Liver (tissue), 9 donors: Measurements from ENCODE around the gene ARCN1. TPM values are rescaled to one million over a fixed set of nuclear protein-coding genes. Genes with fewer than 3 reads are reported as not detected.

Experiments
- DNase-seq: peaks from one replicate; pipeline ENCODE4 v3.0.0-alpha.2; 2017; ENCODE audit warnings: low spot score
- H3K27ac ChIP-seq, 2 donors: one replicate each; pipeline ENCODE4 v1.7.0; 2013; ENCODE audit warnings: inconsistent platforms in 2 of 2, low read length in 2 of 2, control low read depth in 1 of 2, low read depth in 1 of 2, mild to moderate bottlenecking in 1 of 2
- H3K27me3 ChIP-seq, 4 donors: one replicate each; pipeline versions ENCODE4 v1.6.1 to v1.7.0; 2013; ENCODE audit warnings: low read length in 3 of 4, inconsistent platforms in 1 of 4, mild to moderate bottlenecking in 1 of 4, moderate library complexity in 1 of 4; ENCODE audit not compliant: control insufficient read depth in 4 of 4, insufficient read depth in 4 of 4
- H3K36me3 ChIP-seq, 4 donors: one replicate each; pipeline versions ENCODE4 v1.6.1 to v1.7.0; 2013; ENCODE audit warnings: low read length in 3 of 4, mild to moderate bottlenecking in 3 of 4, low read depth in 1 of 4, moderate library complexity in 1 of 4; ENCODE audit not compliant: control insufficient read depth in 4 of 4, insufficient read depth in 3 of 4
- H3K4me1 ChIP-seq, 4 donors: one replicate each; pipeline versions ENCODE4 v1.6.1 to v1.7.0; 2013; ENCODE audit warnings: low read length in 3 of 4, mild to moderate bottlenecking in 3 of 4, moderate library complexity in 1 of 4; ENCODE audit not compliant: control insufficient read depth in 4 of 4, insufficient read depth in 4 of 4
- H3K4me3 ChIP-seq, 3 donors: one replicate each; pipeline versions ENCODE4 v1.6.1 to v1.7.0; 2013; ENCODE audit warnings: low read length in 3 of 3, control low read depth in 1 of 3, low read depth in 1 of 3, mild to moderate bottlenecking in 1 of 3
- H3K9ac ChIP-seq, 2 donors: one replicate each; pipeline ENCODE4 v1.7.0; 2013; ENCODE audit warnings: low read length in 2 of 2, mild to moderate bottlenecking in 2 of 2, moderate library complexity in 2 of 2, control low read depth in 1 of 2, low read depth in 1 of 2
- H3K9me3 ChIP-seq, 4 donors: one replicate each; pipeline versions ENCODE4 v1.6.1 to v1.7.0; 2013; ENCODE audit warnings: low read length in 3 of 4; ENCODE audit not compliant: control insufficient read depth in 4 of 4
- CTCF ChIP-seq: fragments of 150-350 bp; IDR thresholded peaks from 2 replicates; pipeline ENCODE4 v1.5.1; 2017; ENCODE audit warnings: improper control_type of control experiment, low read depth, low read length; ENCODE audit not compliant: missing input control
- EGR1 ChIP-seq, 2 donors: IDR thresholded peaks; 2 replicates each; pipeline ENCODE4 v1.6.1; 2016 to 2018; ENCODE audit warnings: antibody characterized with exemption in 2 of 2, low read depth in 2 of 2
- FOXA1 ChIP-seq: IDR thresholded peaks from 2 replicates; pipeline ENCODE4 v1.6.1; 2016; ENCODE audit warnings: antibody characterized with exemption
- FOXA2 ChIP-seq: IDR thresholded peaks from 2 replicates; pipeline ENCODE4 v1.6.1; 2016; ENCODE audit warnings: antibody characterized with exemption
- GABPA ChIP-seq, 2 donors: IDR thresholded peaks in 1 of 2; conservative IDR thresholded peaks in 1 of 2; 2 replicates each; pipeline ENCODE4 v1.6.1; 2016; ENCODE audit warnings: antibody characterized with exemption in 2 of 2, mild to moderate bottlenecking in 1 of 2, moderate library complexity in 1 of 2
- HNF4A ChIP-seq, 2 donors: conservative IDR thresholded peaks; 2 replicates each; pipeline ENCODE4 v1.6.1; 2016; ENCODE audit warnings: antibody characterized with exemption in 2 of 2, mild to moderate bottlenecking in 2 of 2
- JUND ChIP-seq, 2 donors: IDR thresholded peaks; 2 replicates each; pipeline ENCODE4 v1.6.1; 2016; ENCODE audit warnings: antibody characterized with exemption in 2 of 2
- MAX ChIP-seq: IDR thresholded peaks from 2 replicates; pipeline ENCODE4 v1.6.1; 2016; ENCODE audit warnings: antibody characterized with exemption
- NR2F2 ChIP-seq: IDR thresholded peaks from 2 replicates; pipeline ENCODE4 v1.6.1; 2016; ENCODE audit warnings: antibody characterized with exemption
- RAD21 ChIP-seq, 2 donors: IDR thresholded peaks; 2 replicates each; pipeline ENCODE4 v1.6.1; 2016; ENCODE audit warnings: antibody characterized with exemption in 2 of 2, mild to moderate bottlenecking in 2 of 2
- REST ChIP-seq: IDR thresholded peaks from 2 replicates; pipeline ENCODE4 v1.6.1; 2016; ENCODE audit warnings: antibody characterized with exemption, mild to moderate bottlenecking
- RXRA ChIP-seq, 2 donors: IDR thresholded peaks; 2 replicates each; pipeline ENCODE4 v1.6.1; 2017 to 2018; ENCODE audit warnings: antibody characterized with exemption in 2 of 2, mild to moderate bottlenecking in 1 of 2
- TAF1 ChIP-seq: conservative IDR thresholded peaks from 2 replicates; pipeline ENCODE4 v1.6.1; 2016; ENCODE audit warnings: antibody characterized with exemption, mild to moderate bottlenecking
- YY1 ChIP-seq: IDR thresholded peaks from 2 replicates; pipeline ENCODE4 v1.6.1; 2016; ENCODE audit warnings: antibody characterized with exemption, mild to moderate bottlenecking
- WGBS: extraction: QIAGEN DNeasy Blood & Tissue Kit; methylation state at CpG from one replicate; pipeline ENCODE4 v1.1.7; 2013; 5-methylcytosine and 5-hydroxymethylcytosine counted together
- polyA plus RNA-seq, 2 donors: library from polyadenylated mRNA; stranded (reverse) in 1 of 2; unstranded in 1 of 2; fragments of 200-250 nt in 1 of 2; fragments of >200 nt in 1 of 2; fragmentation: Nextera tagmentation in 1 of 2; extraction: Ambion mirVana in 1 of 2; gene quantifications; one replicate each; pipeline versions ENCODE4 v1.2.1 to v1.2.3, GENCODE V29; 2013 to 2015
- total RNA-seq, 2 donors: library from RNA; depleted of rRNA; stranded (reverse); fragments of >200 nt; gene quantifications; one replicate each; pipeline ENCODE4 v1.2.3, GENCODE V29; 2014
- donor health status: healthy.
- donor health status: healthy.
- donor health status: healthy.
- donor health status: healthy.
- donor health status: healthy.

Gene ARCN1
- total and polyA plus RNA-seq, 4 donors: 36.7 to 95.4 (median 51.8) TPM

- peaks cover 0 to 4% (median 0%) of the 10 kb centered on the region in 4 donors for H3K36me3 ChIP-seq
- TF ChIP-seq EGR1 (IDR thresholded peaks at IDR 0.05; ENCODE audit: low read depth in 2 of 2) (no peak), TAF1 (no peak), CTCF (no peak), JUND (IDR thresholded peaks at IDR 0.05) (no peak), FOXA1 (no peak), NR2F2 (no peak), MAX (no peak), GABPA (IDR thresholded peaks at IDR 0.05 in 1 of 2, conservative IDR thresholded peaks at IDR 0.05 in 1 of 2) (no peak), FOXA2 (no peak), RXRA (IDR thresholded peaks at IDR 0.05) (no peak), HNF4A (conservative IDR thresholded peaks at IDR 0.05) (no peak)
- H3K27ac ChIP-seq: peak within 1 kb of the TSS; percentile 67 to 68
- H3K9me3 ChIP-seq: no peaks in the 10 kb centered on the region
- H3K4me3 ChIP-seq: peak within 1 kb of the TSS; percentile 56 to 76 (median 69)
- DNase-seq: peak; percentile 60
- no peaks in the 10 kb centered on the region for H3K27me3 ChIP-seq
- 2% methylated on average over 94 of the region's 94 CpGs for WGBS
- no peak within 1 kb of the TSS for H3K9ac ChIP-seq
- peaks cover 15 to 72% (median 55%) of the 10 kb centered on the region in 4 donors for H3K4me1 ChIP-seq
Observed at GRCh38 chr11:118530683-118531596, 41.3 kb upstream of the ARCN1 start, which contains the start of gene TMEM25. TMEM25 (plus strand) TSS chr11:118531192; CDS start chr11:118531802, 610 bp downstream.

- Histone ChIP-seq H3K36me3 (peaks cover 0 to 4% (median 0%) of the 10 kb centered on the region in 4 donors), H3K9ac (no peak overlapping the region), H3K27ac (peak overlapping the region; percentile 63 to 68), H3K9me3 (no peaks in the 10 kb centered on the region), H3K4me1 (peaks cover 14 to 68% (median 51%) of the 10 kb centered on the region in 4 donors), H3K27me3 (no peaks in the 10 kb centered on the region), H3K4me3 (peak overlapping the region; percentile 46 to 76 (median 69))
- DNase-seq: no peak
- TF ChIP-seq RXRA (IDR thresholded peaks at IDR 0.05) (no peak), RAD21 (IDR thresholded peaks at IDR 0.05) (no peak), EGR1 (IDR thresholded peaks at IDR 0.05; ENCODE audit: low read depth in 2 of 2) (no peak), YY1 (no peak), JUND (IDR thresholded peaks at IDR 0.05) (no peak), FOXA2 (no peak), GABPA (IDR thresholded peaks at IDR 0.05 in 1 of 2, conservative IDR thresholded peaks at IDR 0.05 in 1 of 2) (no peak), REST (no peak), MAX (no peak)
- 28% methylated on average over 12 of the region's 12 CpGs for WGBS
Observed at GRCh38 chr11:118531597-118532084, 40.6 kb upstream of the ARCN1 start.
